ENCODE measurements around the gene ATP11A. TPM values are rescaled to one million over a fixed set of nuclear protein-coding genes. Genes with fewer than 3 reads are reported as not detected.

Gene ATP11A
- total and polyA plus RNA-seq, 8 donors: 271 to 502 (median 458) TPM

DNA sequence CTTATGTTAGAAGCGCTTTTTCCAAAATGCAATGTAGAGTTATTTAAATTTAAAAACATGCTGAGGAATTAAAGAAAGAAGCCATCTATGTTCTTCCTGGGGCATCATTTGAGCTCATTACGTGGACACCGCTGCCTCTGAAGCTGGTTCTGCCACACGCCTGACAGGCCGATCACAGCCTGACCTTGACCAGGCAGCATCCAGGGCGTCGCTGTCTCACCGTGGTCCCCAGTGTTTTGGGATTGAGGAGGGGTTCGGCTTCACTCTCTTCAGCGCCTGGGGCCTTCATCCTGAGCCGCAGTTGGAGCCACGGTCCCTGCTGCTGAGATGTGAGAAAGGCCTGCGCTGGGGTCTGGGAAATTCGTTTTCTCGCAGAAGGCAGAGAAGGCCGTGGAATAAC, 64.0 kb downstream of the ATP11A start:
- no peaks in the 10 kb centered on the region for H3K27me3 ChIP-seq
- intact Hi-C loops (cut with DNase I): no loop called here
- TF ChIP-seq, protein P1, sequence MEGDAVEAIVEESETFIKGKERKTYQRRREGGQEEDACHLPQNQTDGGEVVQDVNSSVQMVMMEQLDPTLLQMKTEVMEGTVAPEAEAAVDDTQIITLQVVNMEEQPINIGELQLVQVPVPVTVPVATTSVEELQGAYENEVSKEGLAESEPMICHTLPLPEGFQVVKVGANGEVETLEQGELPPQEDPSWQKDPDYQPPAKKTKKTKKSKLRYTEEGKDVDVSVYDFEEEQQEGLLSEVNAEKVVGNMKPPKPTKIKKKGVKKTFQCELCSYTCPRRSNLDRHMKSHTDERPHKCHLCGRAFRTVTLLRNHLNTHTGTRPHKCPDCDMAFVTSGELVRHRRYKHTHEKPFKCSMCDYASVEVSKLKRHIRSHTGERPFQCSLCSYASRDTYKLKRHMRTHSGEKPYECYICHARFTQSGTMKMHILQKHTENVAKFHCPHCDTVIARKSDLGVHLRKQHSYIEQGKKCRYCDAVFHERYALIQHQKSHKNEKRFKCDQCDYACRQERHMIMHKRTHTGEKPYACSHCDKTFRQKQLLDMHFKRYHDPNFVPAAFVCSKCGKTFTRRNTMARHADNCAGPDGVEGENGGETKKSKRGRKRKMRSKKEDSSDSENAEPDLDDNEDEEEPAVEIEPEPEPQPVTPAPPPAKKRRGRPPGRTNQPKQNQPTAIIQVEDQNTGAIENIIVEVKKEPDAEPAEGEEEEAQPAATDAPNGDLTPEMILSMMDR (IDR thresholded peaks at IDR 0.05): no peak
- no peak for ATAC-seq
- peaks cover 6 to 14% of the 10 kb centered on the region in 2 donors for H3K4me1 ChIP-seq
- peaks cover 0 to 15% of the 10 kb centered on the region in 2 donors for H3K36me3 ChIP-seq
- DNase-seq: no peak
- no peaks in the 10 kb centered on the region for H3K9me3 ChIP-seq
- H3K27ac ChIP-seq: no peak overlapping the region
- H3K4me3 ChIP-seq: no peak overlapping the region

DNA sequence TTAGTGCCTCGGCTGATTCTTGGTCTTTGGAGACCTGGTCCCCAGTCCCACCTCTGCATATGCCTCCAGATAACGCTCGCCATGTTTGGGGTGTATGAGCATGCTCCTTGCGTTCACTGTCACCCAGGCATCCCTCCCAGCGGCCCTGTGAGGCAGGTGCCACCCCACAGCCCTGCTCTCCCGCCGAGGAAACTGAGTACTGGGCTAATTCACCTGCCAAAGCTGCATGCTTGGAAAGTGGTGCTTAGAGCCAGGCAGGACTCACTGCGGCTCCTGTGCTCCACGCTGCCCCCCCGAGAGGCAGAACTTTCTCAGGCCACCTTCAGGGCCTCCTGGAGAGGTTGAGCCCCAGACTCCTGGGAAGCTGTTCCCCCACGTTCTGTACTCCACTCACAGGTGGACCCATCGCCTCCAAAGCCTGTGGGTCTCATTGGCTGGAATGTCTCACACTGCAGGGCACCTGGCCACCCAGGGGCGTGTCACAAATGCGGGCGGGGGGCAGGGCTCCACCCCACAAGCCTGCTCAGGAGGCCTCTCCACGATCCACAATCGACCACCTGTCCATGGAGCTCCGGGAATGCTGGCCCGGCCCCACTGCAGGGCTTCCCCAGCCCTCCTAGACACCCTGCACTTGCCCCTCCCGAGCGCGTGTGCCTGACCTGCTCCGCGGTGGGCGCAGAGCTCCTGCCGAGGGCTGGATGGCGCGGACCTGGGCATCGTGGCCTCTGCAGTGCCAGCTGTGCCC, 64.6 kb downstream of the ATP11A start:
- Histone ChIP-seq H3K4me3 (no peak overlapping the region), H3K9me3 (no peaks in the 10 kb centered on the region), H3K27ac (no peak overlapping the region), H3K27me3 (no peaks in the 10 kb centered on the region), H3K36me3 (peaks cover 0 to 15% of the 10 kb centered on the region in 2 donors), H3K4me1 (peaks cover 1 to 10% of the 10 kb centered on the region in 2 donors)
- peak; percentile 3 for ATAC-seq
- TF ChIP-seq, protein P1 (IDR thresholded peaks at IDR 0.05): no peak
- intact Hi-C loops (cut with DNase I): no loop called here
- no peak for DNase-seq

DNA sequence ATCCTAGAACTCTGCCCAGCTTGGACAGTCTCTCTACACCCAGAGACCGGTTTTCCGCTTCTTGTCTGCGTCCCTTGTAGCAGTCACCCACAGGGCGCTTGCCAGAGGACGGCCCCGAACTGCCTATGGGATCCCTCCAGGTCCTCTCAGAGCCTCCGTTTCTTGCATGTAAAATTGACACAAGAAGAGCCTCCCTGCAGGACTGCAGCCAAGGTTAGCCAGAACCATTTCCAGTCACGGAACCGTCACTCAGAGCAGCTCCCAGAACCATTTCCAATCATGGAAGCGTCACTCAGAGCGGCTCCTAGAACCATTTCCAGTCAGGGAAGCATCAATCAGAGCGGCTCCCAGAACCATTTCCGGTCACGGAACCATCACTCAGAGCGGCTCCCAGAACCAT, 65.5 kb downstream of the ATP11A start:
- intact Hi-C loops (cut with DNase I): no loop called here
- H3K36me3 ChIP-seq: peaks cover 0 to 15% of the 10 kb centered on the region in 2 donors
- ATAC-seq (no peak), DNase-seq (no peak)
- H3K4me3 ChIP-seq: no peak overlapping the region
- H3K27me3 ChIP-seq: no peaks in the 10 kb centered on the region
- peaks cover 0 to 16% of the 10 kb centered on the region in 2 donors for H3K4me1 ChIP-seq
- TF ChIP-seq, protein P1 (IDR thresholded peaks at IDR 0.05): no peak
- no peak overlapping the region for H3K27ac ChIP-seq
- H3K9me3 ChIP-seq: no peaks in the 10 kb centered on the region

DNA sequence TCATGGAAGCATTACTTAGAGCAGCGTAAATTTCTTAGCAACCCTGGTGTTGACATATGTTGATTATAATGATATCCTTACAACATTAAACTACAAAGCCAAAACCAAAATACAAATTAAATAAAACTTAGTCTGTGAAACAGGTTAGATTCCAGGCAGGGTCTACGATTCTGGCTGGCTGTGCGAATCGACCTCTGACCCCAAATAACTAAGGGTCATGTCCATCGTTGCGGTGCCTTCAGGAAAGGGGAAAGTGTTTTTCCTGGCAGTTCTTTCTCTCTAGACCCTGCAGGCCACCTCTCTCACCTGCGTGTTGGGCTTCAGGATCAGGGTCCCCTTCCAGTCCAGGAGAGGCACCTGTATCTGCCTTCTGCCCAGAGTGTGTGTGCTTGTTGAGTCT, 66.2 kb downstream of the ATP11A start:
- peaks cover 0 to 24% of the 10 kb centered on the region in 2 donors for H3K4me1 ChIP-seq
- TF ChIP-seq, protein P1 (IDR thresholded peaks at IDR 0.05): no peak
- no peaks in the 10 kb centered on the region for H3K27me3 ChIP-seq
- intact Hi-C loops (cut with DNase I): no loop called here
- no peak overlapping the region for H3K27ac ChIP-seq
- H3K36me3 ChIP-seq: peaks cover 0 to 15% of the 10 kb centered on the region in 2 donors
- no peaks in the 10 kb centered on the region for H3K9me3 ChIP-seq
- ATAC-seq: no peak
- no peak overlapping the region for H3K4me3 ChIP-seq
- no peak for DNase-seq

DNA sequence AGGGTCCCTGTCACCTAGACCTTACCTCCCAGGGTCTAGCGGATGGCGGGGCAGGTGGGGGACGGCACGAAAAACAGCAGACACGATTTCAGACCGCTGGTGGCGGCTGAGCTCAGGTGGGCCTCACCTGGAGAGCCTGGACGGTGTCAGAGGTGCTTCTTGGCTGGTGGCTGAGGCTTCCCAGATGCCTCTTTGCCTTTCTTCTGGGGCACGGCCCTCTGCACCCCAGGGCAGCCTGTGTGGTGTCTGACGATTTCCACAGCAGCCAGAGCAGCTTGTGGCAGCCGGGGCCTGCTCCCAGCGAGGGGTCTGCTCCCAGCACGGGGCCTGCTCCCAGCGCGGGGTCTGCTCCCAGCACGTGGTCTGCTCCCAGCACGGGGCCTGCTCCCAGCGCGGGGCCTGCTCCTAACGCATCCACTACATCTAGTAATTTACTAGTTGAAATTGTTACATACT, 66.7 kb downstream of the ATP11A start:
- no peak for ATAC-seq
- no peak overlapping the region for H3K27ac ChIP-seq

More for the DNA sequence above, 66.7 kb downstream of the ATP11A start:
- H3K27me3 ChIP-seq: no peaks in the 10 kb centered on the region
- peaks cover 0 to 15% of the 10 kb centered on the region in 2 donors for H3K36me3 ChIP-seq
- no peak overlapping the region for H3K4me3 ChIP-seq
- no peaks in the 10 kb centered on the region for H3K9me3 ChIP-seq
- H3K4me1 ChIP-seq: peaks cover 0 to 27% of the 10 kb centered on the region in 2 donors
- TF ChIP-seq, protein P1 (IDR thresholded peaks at IDR 0.05): no peak
- DNase-seq: no peak
- intact Hi-C loops (cut with DNase I): no loop called here

Data from left lung (tissue), 10 donors.